ENCODE measurements around the gene ADPRH. TPM values are rescaled to one million over a fixed set of nuclear protein-coding genes. Genes with fewer than 3 reads are reported as not detected.

The ADPRH gene
- total and polyA plus RNA-seq, 12 donors, result 3.4 to 15.3 (median 12.8) TPM

DNA sequence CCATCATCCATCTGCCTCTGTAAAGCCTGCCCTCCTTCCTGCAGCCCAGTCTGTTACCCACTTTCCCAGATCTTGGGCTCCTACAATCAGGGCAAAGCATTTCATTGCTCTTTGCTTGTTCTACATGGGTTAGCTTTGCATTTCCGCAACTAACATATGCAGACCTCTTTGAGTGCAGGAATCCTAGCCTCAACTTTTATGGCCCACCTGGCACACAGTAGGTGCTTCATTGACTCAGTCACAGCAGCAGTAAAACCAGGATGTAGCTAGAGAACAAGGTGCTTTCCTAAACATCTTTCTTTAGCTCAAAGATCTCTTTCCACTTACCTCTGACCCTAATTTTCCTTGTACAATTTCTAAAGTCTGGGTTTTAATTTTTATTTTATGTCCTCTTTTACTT, 23.4 kb upstream of the ADPRH start:
- TF ChIP-seq, protein P1, sequence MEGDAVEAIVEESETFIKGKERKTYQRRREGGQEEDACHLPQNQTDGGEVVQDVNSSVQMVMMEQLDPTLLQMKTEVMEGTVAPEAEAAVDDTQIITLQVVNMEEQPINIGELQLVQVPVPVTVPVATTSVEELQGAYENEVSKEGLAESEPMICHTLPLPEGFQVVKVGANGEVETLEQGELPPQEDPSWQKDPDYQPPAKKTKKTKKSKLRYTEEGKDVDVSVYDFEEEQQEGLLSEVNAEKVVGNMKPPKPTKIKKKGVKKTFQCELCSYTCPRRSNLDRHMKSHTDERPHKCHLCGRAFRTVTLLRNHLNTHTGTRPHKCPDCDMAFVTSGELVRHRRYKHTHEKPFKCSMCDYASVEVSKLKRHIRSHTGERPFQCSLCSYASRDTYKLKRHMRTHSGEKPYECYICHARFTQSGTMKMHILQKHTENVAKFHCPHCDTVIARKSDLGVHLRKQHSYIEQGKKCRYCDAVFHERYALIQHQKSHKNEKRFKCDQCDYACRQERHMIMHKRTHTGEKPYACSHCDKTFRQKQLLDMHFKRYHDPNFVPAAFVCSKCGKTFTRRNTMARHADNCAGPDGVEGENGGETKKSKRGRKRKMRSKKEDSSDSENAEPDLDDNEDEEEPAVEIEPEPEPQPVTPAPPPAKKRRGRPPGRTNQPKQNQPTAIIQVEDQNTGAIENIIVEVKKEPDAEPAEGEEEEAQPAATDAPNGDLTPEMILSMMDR (IDR thresholded peaks at IDR 0.05), result no peak
- TF ChIP-seq POLR2A (IDR thresholded peaks at IDR 0.05), result no peak
- WGBS, 4 donors, result 86 to 92% (median 87%) methylated on average over 1 of the region's 1 CpG; no CpG with 5 or more reads in 1 of the 4 donors
- Histone ChIP-seq H3K27me3 (no peaks in the 10 kb centered on the region), H3K27ac (no peak overlapping the region), H3K4me3 (no peak overlapping the region), H3K9me3 (replicated peaks in 1 of 3) (no peaks in the 10 kb centered on the region), H3K4me1 (replicated peaks in 1 of 2) (no peaks in the 10 kb centered on the region), H3K36me3 (replicated peaks in 1 of 2) (no peaks in the 10 kb centered on the region)
- no peak for DNase-seq
- intact Hi-C loops (cut with DNase I), result no loop called here

DNA sequence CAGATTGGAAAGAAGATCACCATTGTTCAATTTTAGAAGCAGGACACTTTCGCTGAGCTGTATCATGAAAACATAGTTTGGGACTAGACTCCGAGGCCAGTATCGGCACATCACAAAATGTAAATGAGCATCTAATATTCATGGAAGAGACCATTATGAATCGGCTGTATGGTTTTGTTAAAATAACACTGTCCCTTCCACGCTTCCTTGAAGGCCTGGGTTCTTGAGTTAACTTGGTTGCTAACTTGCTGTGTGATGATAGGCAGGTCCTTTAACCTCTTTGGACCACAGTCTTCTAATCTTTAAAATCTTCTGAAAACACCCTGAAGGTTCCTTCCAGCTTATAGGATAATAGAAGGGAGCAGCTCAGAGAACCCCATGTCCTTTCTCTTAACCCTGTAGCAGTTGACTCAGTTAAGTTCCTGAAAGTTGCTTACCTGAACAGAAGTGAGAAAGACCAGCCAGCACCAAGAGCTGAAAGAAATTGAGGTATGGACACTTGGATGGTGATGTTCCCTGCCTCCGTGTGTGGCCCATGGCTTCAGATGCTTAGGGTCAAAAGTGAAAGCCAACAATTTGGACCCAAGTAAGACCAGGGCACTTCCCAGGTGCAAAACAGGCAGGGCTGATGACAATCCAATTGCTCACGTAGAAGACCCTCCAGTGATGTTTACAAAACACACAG, 22.0 kb upstream of the ADPRH start:
- DNase-seq, result no peak
- H3K9me3 ChIP-seq (replicated peaks in 1 of 3), result no peaks in the 10 kb centered on the region
- 80 to 93% (median 90%) methylated on average over 7 of the region's 7 CpGs for WGBS, 4 donors
- no peak overlapping the region for H3K4me3 ChIP-seq
- H3K36me3 ChIP-seq (replicated peaks in 1 of 2), result no peaks in the 10 kb centered on the region
- no peak overlapping the region for H3K27ac ChIP-seq
- no peaks in the 10 kb centered on the region for H3K4me1 ChIP-seq (replicated peaks in 1 of 2)
- intact Hi-C loops (cut with DNase I), result no loop called here
- H3K27me3 ChIP-seq, result no peaks in the 10 kb centered on the region
- TF ChIP-seq, protein P1 (IDR thresholded peaks at IDR 0.05), result no peak
- TF ChIP-seq POLR2A (IDR thresholded peaks at IDR 0.05), result no peak

DNA sequence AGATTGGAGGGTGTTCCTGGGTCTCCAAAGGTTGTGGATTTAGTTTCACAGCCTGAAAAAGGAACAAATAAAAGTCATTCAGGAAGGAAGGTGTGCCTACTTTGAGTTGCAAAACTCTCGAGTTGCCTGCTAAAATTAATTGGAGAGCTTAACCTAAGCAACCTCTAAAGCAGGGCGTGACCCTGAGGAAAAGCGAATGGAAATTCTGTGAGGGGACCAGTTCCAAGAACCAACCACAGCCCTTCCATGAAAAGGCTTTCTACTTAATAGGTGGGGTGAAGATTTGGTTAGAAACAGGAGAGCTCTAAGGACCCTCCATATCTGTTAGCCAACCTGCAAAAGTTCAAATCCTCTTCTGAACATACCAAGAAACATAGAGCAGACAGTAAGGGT, 21.4 kb upstream of the ADPRH start:
- WGBS, 4 donors, result 60 to 74% (median 70%) methylated on average over 3 of the region's 3 CpGs
- H3K4me1 ChIP-seq (replicated peaks in 1 of 2), result no peaks in the 10 kb centered on the region
- intact Hi-C loops (cut with DNase I), result no loop called here
- TF ChIP-seq POLR2A (IDR thresholded peaks at IDR 0.05), result no peak
- TF ChIP-seq, protein P1 (IDR thresholded peaks at IDR 0.05), result no peak
- H3K36me3 ChIP-seq (replicated peaks in 1 of 2), result no peaks in the 10 kb centered on the region
- no peak overlapping the region for H3K4me3 ChIP-seq
- H3K9me3 ChIP-seq (replicated peaks in 1 of 3), result no peaks in the 10 kb centered on the region
- no peak for DNase-seq
- no peaks in the 10 kb centered on the region for H3K27me3 ChIP-seq
- no peak overlapping the region for H3K27ac ChIP-seq

DNA sequence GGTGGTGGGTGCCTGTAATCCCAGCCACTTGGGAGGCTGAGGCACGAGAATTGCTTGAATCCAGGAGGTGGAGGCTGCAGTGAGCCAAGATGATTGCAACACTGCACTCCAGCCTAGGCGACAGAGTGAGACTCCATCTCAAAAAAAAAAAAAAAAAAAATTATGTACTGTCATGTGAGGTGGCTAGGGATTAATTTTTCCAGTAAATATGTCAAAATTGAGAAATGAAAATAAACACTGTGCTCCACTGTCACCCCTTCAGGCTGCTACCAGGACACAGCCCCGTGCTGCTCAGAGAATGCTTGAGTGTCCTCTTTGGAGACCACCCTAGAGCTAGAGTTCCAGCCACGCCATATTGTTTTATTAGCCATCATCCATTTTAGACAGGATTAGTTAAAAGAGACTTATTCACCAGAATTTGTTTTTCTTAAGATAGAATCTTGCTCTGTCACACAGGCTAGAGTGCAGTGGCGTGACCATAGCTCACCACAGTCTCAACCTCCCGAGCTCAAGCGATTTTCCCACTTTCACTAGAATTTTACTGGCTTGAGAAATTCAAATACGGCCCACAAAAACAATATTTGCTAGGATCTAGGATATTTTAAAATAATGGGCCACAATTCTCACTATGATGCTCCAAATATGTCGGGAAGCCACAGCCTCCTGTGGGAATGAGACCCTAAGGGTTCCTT, 20.5 kb upstream of the ADPRH start:
- Histone ChIP-seq H3K4me3 (no peak overlapping the region), H3K27ac (peak overlapping the region in 1 of 5 donors; percentile 0), H3K4me1 (replicated peaks in 1 of 2) (no peaks in the 10 kb centered on the region), H3K36me3 (replicated peaks in 1 of 2) (no peaks in the 10 kb centered on the region), H3K27me3 (no peaks in the 10 kb centered on the region), H3K9me3 (replicated peaks in 1 of 3) (no peaks in the 10 kb centered on the region)
- WGBS, 4 donors, result 79 to 90% (median 84%) methylated on average over 9 of the region's 9 CpGs
- TF ChIP-seq, protein P1 (IDR thresholded peaks at IDR 0.05), result no peak
- TF ChIP-seq POLR2A (IDR thresholded peaks at IDR 0.05), result no peak
- no peak for DNase-seq
- intact Hi-C loops (cut with DNase I), result no loop called here
